ENCODE measurements around the gene ROBO4.

The ROBO4 gene

GRCh38 chr11:124887667-124888013 is 10.0 kb downstream of the ROBO4 start:
- Histone ChIP-seq H4K8ac (ENCODE audit: low read length) (no peak overlapping the region), H3K4me2 (ENCODE audit: low read length, poor library complexity, severe bottlenecking) (no peak overlapping the region), H2BK120ac (ENCODE audit: low read depth, low read length) (no peak overlapping the region), H3K9me3 (ENCODE audit: control insufficient read depth, low read length) (no peaks in the 10 kb centered on the region), H2BK15ac (ENCODE audit: low read depth, poor library complexity, severe bottlenecking) (no peak overlapping the region), H3K36me3 (ENCODE audit: control insufficient read depth in 1 of 2, insufficient read depth in 2 of 2, low read depth in 1 of 2, low read length in 2 of 2) (peaks cover 0 to 10% of the 10 kb centered on the region in 2 experiments), H3K9ac (ENCODE audit: low read length) (no peak overlapping the region), H3K27me3 (ENCODE audit: control insufficient read depth in 1 of 2, insufficient read depth in 1 of 2, low read length in 2 of 2) (peaks cover 0 to 17% of the 10 kb centered on the region in 2 experiments), H3K79me1 (replicated peaks; ENCODE audit: low read length, poor library complexity, severe bottlenecking) (no peaks in the 10 kb centered on the region), H3K27ac (ENCODE audit: low read length, poor library complexity, severe bottlenecking) (no peak overlapping the region), H2AK5ac (ENCODE audit: low read length, severe bottlenecking) (no peak overlapping the region), H3K4ac (ENCODE audit: low read depth in 1 of 2, low read length in 2 of 2) (no peak overlapping the region), H3K18ac (ENCODE audit: low read depth in 1 of 2, low read length in 2 of 2) (no peak overlapping the region), H3K4me1 (ENCODE audit: control insufficient read depth, insufficient read depth, low read depth, low read length) (peaks cover 2% of the 10 kb centered on the region), H4K91ac (ENCODE audit: low read length) (no peak overlapping the region), H2BK12ac (ENCODE audit: low read length in 2 of 2) (no peak overlapping the region), H3K4me3 (ENCODE audit: insufficient read depth in 1 of 2, low read depth in 1 of 2, low read length in 2 of 2) (no peak overlapping the region), H3K14ac (ENCODE audit: low read length in 2 of 2) (no peak overlapping the region), H3K23ac (ENCODE audit: low read length in 2 of 2) (no peak overlapping the region), H2AFZ (ENCODE audit: low read depth, low read length) (no peak overlapping the region), H2BK5ac (ENCODE audit: low read depth, low read length, poor library complexity, severe bottlenecking) (no peak overlapping the region)
- no peak for DNase-seq
- WGBS, result 100% methylated on average over 1 of the region's 3 CpGs

GRCh38 chr11:124886978-124887666 is 10.5 kb downstream of the ROBO4 start:
- Histone ChIP-seq H3K27me3 (ENCODE audit: control insufficient read depth in 1 of 2, insufficient read depth in 1 of 2, low read length in 2 of 2) (peaks cover 0 to 12% of the 10 kb centered on the region in 2 experiments), H2AK5ac (ENCODE audit: low read length, severe bottlenecking) (no peak overlapping the region), H3K9me3 (ENCODE audit: control insufficient read depth, low read length) (no peaks in the 10 kb centered on the region), H3K23ac (ENCODE audit: low read length in 2 of 2) (no peak overlapping the region), H2BK120ac (ENCODE audit: low read depth, low read length) (no peak overlapping the region), H3K27ac (ENCODE audit: low read length, poor library complexity, severe bottlenecking) (no peak overlapping the region), H4K8ac (ENCODE audit: low read length) (no peak overlapping the region), H3K79me1 (replicated peaks; ENCODE audit: low read length, poor library complexity, severe bottlenecking) (no peaks in the 10 kb centered on the region), H3K18ac (ENCODE audit: low read depth in 1 of 2, low read length in 2 of 2) (no peak overlapping the region), H2BK5ac (ENCODE audit: low read depth, low read length, poor library complexity, severe bottlenecking) (no peak overlapping the region), H3K4me1 (ENCODE audit: control insufficient read depth, insufficient read depth, low read depth, low read length) (peaks cover 5% of the 10 kb centered on the region), H2BK15ac (ENCODE audit: low read depth, poor library complexity, severe bottlenecking) (no peak overlapping the region), H3K4me3 (ENCODE audit: insufficient read depth in 1 of 2, low read depth in 1 of 2, low read length in 2 of 2) (no peak overlapping the region), H2BK12ac (ENCODE audit: low read length in 2 of 2) (no peak overlapping the region), H4K91ac (ENCODE audit: low read length) (no peak overlapping the region), H3K4me2 (ENCODE audit: low read length, poor library complexity, severe bottlenecking) (no peak overlapping the region), H3K14ac (ENCODE audit: low read length in 2 of 2) (no peak overlapping the region), H2AFZ (ENCODE audit: low read depth, low read length) (no peak overlapping the region), H3K4ac (ENCODE audit: low read depth in 1 of 2, low read length in 2 of 2) (no peak overlapping the region), H3K36me3 (ENCODE audit: control insufficient read depth in 1 of 2, insufficient read depth in 2 of 2, low read depth in 1 of 2, low read length in 2 of 2) (peaks cover 0 to 10% of the 10 kb centered on the region in 2 experiments), H3K9ac (ENCODE audit: low read length) (no peak overlapping the region)
- WGBS, result 90% methylated on average over 7 of the region's 12 CpGs
- no peak for DNase-seq

- Histone ChIP-seq H3K14ac (ENCODE audit: low read length in 2 of 2) (no peak overlapping the region), H3K18ac (ENCODE audit: low read depth in 1 of 2, low read length in 2 of 2) (no peak overlapping the region), H2AK5ac (ENCODE audit: low read length, severe bottlenecking) (no peak overlapping the region), H4K91ac (ENCODE audit: low read length) (no peak overlapping the region), H3K27me3 (ENCODE audit: control insufficient read depth in 1 of 2, insufficient read depth in 1 of 2, low read length in 2 of 2) (peaks cover 0 to 9% of the 10 kb centered on the region in 2 experiments), H3K4me2 (ENCODE audit: low read length, poor library complexity, severe bottlenecking) (no peak overlapping the region), H3K4me1 (ENCODE audit: control insufficient read depth, insufficient read depth, low read depth, low read length) (peaks cover 5% of the 10 kb centered on the region), H3K9ac (ENCODE audit: low read length) (no peak overlapping the region), H2BK5ac (ENCODE audit: low read depth, low read length, poor library complexity, severe bottlenecking) (no peak overlapping the region), H3K27ac (ENCODE audit: low read length, poor library complexity, severe bottlenecking) (no peak overlapping the region), H3K4ac (ENCODE audit: low read depth in 1 of 2, low read length in 2 of 2) (no peak overlapping the region), H2BK15ac (ENCODE audit: low read depth, poor library complexity, severe bottlenecking) (no peak overlapping the region), H4K8ac (ENCODE audit: low read length) (no peak overlapping the region), H2BK12ac (ENCODE audit: low read length in 2 of 2) (no peak overlapping the region), H2BK120ac (ENCODE audit: low read depth, low read length) (no peak overlapping the region), H3K9me3 (ENCODE audit: control insufficient read depth, low read length) (no peaks in the 10 kb centered on the region), H3K79me1 (replicated peaks; ENCODE audit: low read length, poor library complexity, severe bottlenecking) (no peaks in the 10 kb centered on the region), H2AFZ (ENCODE audit: low read depth, low read length) (no peak overlapping the region), H3K23ac (ENCODE audit: low read length in 2 of 2) (peak overlapping the region in 1 of 2 experiments; percentile 54), H3K4me3 (ENCODE audit: insufficient read depth in 1 of 2, low read depth in 1 of 2, low read length in 2 of 2) (no peak overlapping the region), H3K36me3 (ENCODE audit: control insufficient read depth in 1 of 2, insufficient read depth in 2 of 2, low read depth in 1 of 2, low read length in 2 of 2) (peaks cover 0 to 10% of the 10 kb centered on the region in 2 experiments)
- DNase-seq, result no peak
- 93% methylated on average over 10 of the region's 11 CpGs for WGBS
Measured at GRCh38 chr11:124886476-124886875, 11.2 kb downstream of the ROBO4 start.

GRCh38 chr11:124884869-124885479 is 12.7 kb downstream of the ROBO4 start:
- Histone ChIP-seq H3K27ac (ENCODE audit: low read length, poor library complexity, severe bottlenecking) (no peak overlapping the region), H2BK15ac (ENCODE audit: low read depth, poor library complexity, severe bottlenecking) (no peak overlapping the region), H3K4me3 (ENCODE audit: insufficient read depth in 1 of 2, low read depth in 1 of 2, low read length in 2 of 2) (no peak overlapping the region), H3K14ac (ENCODE audit: low read length in 2 of 2) (no peak overlapping the region), H2AFZ (ENCODE audit: low read depth, low read length) (no peak overlapping the region), H4K8ac (ENCODE audit: low read length) (no peak overlapping the region), H3K27me3 (ENCODE audit: control insufficient read depth in 1 of 2, insufficient read depth in 1 of 2, low read length in 2 of 2) (peaks cover 0 to 9% of the 10 kb centered on the region in 2 experiments), H2BK12ac (ENCODE audit: low read length in 2 of 2) (no peak overlapping the region), H2BK120ac (ENCODE audit: low read depth, low read length) (no peak overlapping the region), H3K4me1 (ENCODE audit: control insufficient read depth, insufficient read depth, low read depth, low read length) (peaks cover 5% of the 10 kb centered on the region), H2BK5ac (ENCODE audit: low read depth, low read length, poor library complexity, severe bottlenecking) (no peak overlapping the region), H3K79me1 (replicated peaks; ENCODE audit: low read length, poor library complexity, severe bottlenecking) (no peaks in the 10 kb centered on the region), H3K18ac (ENCODE audit: low read depth in 1 of 2, low read length in 2 of 2) (no peak overlapping the region), H2AK5ac (ENCODE audit: low read length, severe bottlenecking) (no peak overlapping the region), H3K36me3 (ENCODE audit: control insufficient read depth in 1 of 2, insufficient read depth in 2 of 2, low read depth in 1 of 2, low read length in 2 of 2) (peaks cover 0 to 10% of the 10 kb centered on the region in 2 experiments), H3K23ac (ENCODE audit: low read length in 2 of 2) (no peak overlapping the region), H4K91ac (ENCODE audit: low read length) (no peak overlapping the region), H3K4ac (ENCODE audit: low read depth in 1 of 2, low read length in 2 of 2) (no peak overlapping the region), H3K9ac (ENCODE audit: low read length) (no peak overlapping the region), H3K9me3 (ENCODE audit: control insufficient read depth, low read length) (no peaks in the 10 kb centered on the region), H3K4me2 (ENCODE audit: low read length, poor library complexity, severe bottlenecking) (no peak overlapping the region)
- WGBS, result 88% methylated on average over 3 of the region's 5 CpGs
- DNase-seq, result no peak
